GM13977 (cell line): Measurements from ENCODE around the gene RFFL.

Experiments
- DNase-seq: peaks from one replicate; pipeline ENCODE4 v3.0.0; 2012; ENCODE audit warnings: low spot score
- CTCF ChIP-seq: IDR thresholded peaks from 2 replicates; pipeline ENCODE4 v1.5.1; 2012; ENCODE audit warnings: mild to moderate bottlenecking, control low read depth; ENCODE audit not compliant: insufficient read depth; ENCODE audit errors: extremely low read depth, missing control alignments
- in situ Hi-C: fragments of 300-500 bp; cut with MboI; formaldehyde crosslinking; loops from one replicate; pipeline ENCODE4 v1.12.0; 2022; ENCODE audit warnings: low sequenced_read_pairs, low pct_unique_long_range_greater_than_20kb, mixed read lengths, inconsistent platforms; ENCODE audit not compliant: unreplicated experiment

Gene RFFL

GRCh38 chr17:35062308-35062707, 1.2 kb downstream of the RFFL start:
- in situ Hi-C loops = no loop called here
- TF ChIP-seq CTCF = no peak

GRCh38 chr17:35057332-35057915, 6.1 kb downstream of the RFFL start:
- DNase-seq = no peak
- no peak for TF ChIP-seq CTCF
- in situ Hi-C loops = no loop called here

More at GRCh38 chr17:35062308-35062707, 1.2 kb downstream of the RFFL start:
- no peak for DNase-seq

- no peak for TF ChIP-seq CTCF
- in situ Hi-C loops = no loop called here
- DNase-seq = no peak
These were observed 7.5 kb downstream of the RFFL start for GRCh38 chr17:35056013-35056412.

GRCh38 chr17:35053204-35053603, 10.3 kb downstream of the RFFL start:
- no peak for TF ChIP-seq CTCF
- DNase-seq = no peak
- in situ Hi-C loops = no loop called here

GRCh38 chr17:35052780-35053179, 10.7 kb downstream of the RFFL start:
- in situ Hi-C loops = no loop called here
- no peak for TF ChIP-seq CTCF
- DNase-seq = no peak

GRCh38 chr17:35052241-35052610, 11.3 kb downstream of the RFFL start:
- in situ Hi-C loops = no loop called here
- no peak for TF ChIP-seq CTCF
- no peak for DNase-seq
